Panc1 (cell line): ENCODE measurements around the gene C2CD3. TPM values are rescaled to one million over a fixed set of nuclear protein-coding genes. Genes with fewer than 3 reads are reported as not detected.

Source experiments
- ATAC-seq: fragments of 200-7000 bp; cut with Tn5 transposase; 2 replicates; pipeline ENCODE4 v1.9.1; 2020; ENCODE audit warnings: mild to moderate bottlenecking, moderate library complexity
- BruUV-seq: library from RNA; stranded (reverse); fragments of 400-500 nt; replicated peaks from 2 replicates; lab custom pipeline; 2021; lab: Mats Ljungman, UMichigan
- CTCF ChIA-PET: fragments of 300-600 bp; sonication (Branson Sonifier 250); formaldehyde crosslinking; loops from one replicate; lab custom pipeline; 2022; ENCODE audit warnings: antibody characterized with exemption; lab: Charles Lee
- POLR2A ChIA-PET: fragments of 300-600 bp; sonication (Branson Sonifier 250); formaldehyde crosslinking; loops from one replicate; lab custom pipeline; 2022; ENCODE audit warnings: antibody characterized with exemption; lab: Charles Lee
- DNase-seq: peaks from one replicate; pipeline ENCODE4 v3.0.0-alpha.2; 2010; ENCODE audit warnings: low read depth, low spot score
- H3K27ac ChIP-seq: 2 replicates; pipeline ENCODE4 v1.5.1; 2011; ENCODE audit warnings: mild to moderate bottlenecking, low read length, inconsistent platforms
- H3K27me3 ChIP-seq: fragments of 200-500 bp; sonication (Bioruptor generic); 2 replicates; pipeline ENCODE4 v1.6.0; 2014; ENCODE audit warnings: low read length, inconsistent platforms; ENCODE audit not compliant: control insufficient read depth, insufficient read depth
- H3K36me3 ChIP-seq: fragments of 200-500 bp; sonication (Bioruptor generic); 2 replicates; pipeline ENCODE4 v1.5.1; 2014; ENCODE audit warnings: inconsistent platforms, mild to moderate bottlenecking, low read length, moderate library complexity; ENCODE audit not compliant: control insufficient read depth, insufficient read depth
- H3K4me1 ChIP-seq: 2 replicates; pipeline ENCODE4 v1.5.1; 2011; ENCODE audit warnings: inconsistent platforms, mild to moderate bottlenecking, low read length, moderate library complexity; ENCODE audit not compliant: control insufficient read depth, insufficient read depth
- H3K4me3 ChIP-seq, 2 experiments: 2 replicates each; pipeline ENCODE4 v1.5.1; 2011 to 2012; ENCODE audit warnings: low read depth in 2 of 2, low read length in 2 of 2, mild to moderate bottlenecking in 2 of 2, inconsistent platforms in 1 of 2, moderate library complexity in 1 of 2
- H3K9me3 ChIP-seq: fragments of 200-500 bp; sonication (Bioruptor generic); 2 replicates; pipeline ENCODE4 v1.5.1; 2014; ENCODE audit warnings: low read depth, mild to moderate bottlenecking, inconsistent platforms, low read length, moderate library complexity; ENCODE audit not compliant: control insufficient read depth, insufficient read depth
- CTCF ChIP-seq: fragments of 450-650 bp; IDR thresholded peaks from 2 replicates; pipeline ENCODE4 v1.5.1; 2017; ENCODE audit warnings: mild to moderate bottlenecking
- POLR2AphosphoS5 ChIP-seq: IDR thresholded peaks from 2 replicates; pipeline ENCODE4 v1.6.1; 2012; ENCODE audit warnings: mild to moderate bottlenecking, low read depth, low read length, moderate library complexity
- REST ChIP-seq, 2 experiments: IDR thresholded peaks; 2 replicates each; pipeline ENCODE4 v1.6.1; 2011 to 2012; ENCODE audit warnings: low read depth in 2 of 2, control low read depth in 1 of 2, low read length in 1 of 2, mild to moderate bottlenecking in 1 of 2, moderate library complexity in 1 of 2; ENCODE audit not compliant: insufficient read depth in 1 of 2
- SIN3A ChIP-seq: IDR thresholded peaks from 2 replicates; pipeline ENCODE4 v1.6.1; 2012; ENCODE audit warnings: low read depth, mild to moderate bottlenecking, low read length, moderate library complexity, borderline replicate concordance; ENCODE audit not compliant: insufficient read depth
- TCF7L2 ChIP-seq: IDR thresholded peaks from 2 replicates; pipeline ENCODE4 v1.6.1; 2011; ENCODE audit warnings: mild to moderate bottlenecking, low read depth, low read length, inconsistent platforms
- in situ Hi-C: cut with HindIII; loops from 2 replicates; pipeline ENCODE4 v1.10.0; 2016; ENCODE audit warnings: low sequenced_read_pairs, low pct_unique_long_range_greater_than_20kb
- intact Hi-C: fragments of 100-400 bp; cut with micrococcal nuclease; formaldehyde crosslinking; loops from one replicate; pipeline ENCODE4 v1.10.0; 2022; ENCODE audit not compliant: unreplicated experiment
- total RNA-seq: library from RNA; stranded (reverse); gene quantifications from one replicate; pipeline ENCODE4 v1.2.1, GENCODE V29; 2021; ENCODE audit not compliant: unreplicated experiment

C2CD3 gene
- total RNA-seq, 1 experiment from 2014 or later, result 51.8 TPM

- ChIA-PET CTCF (no interaction called here), POLR2A (interaction anchor here (0.6 kb wide), 1 partner anchor 21 kb away, joined by 3 read pairs; no protein-coding TSS in a partner anchor)
- ATAC-seq (no peak), DNase-seq (no peak)
- no peak overlapping the region for H3K4me3 ChIP-seq
- no TSS peak for BruUV-seq
- in situ Hi-C loops (no loop called here), intact Hi-C loops (no loop called here)
- no peak overlapping the region for H3K27ac ChIP-seq
- H3K9me3 ChIP-seq, result no peaks in the 10 kb centered on the region
- no peaks in the 10 kb centered on the region for H3K36me3 ChIP-seq
- H3K4me1 ChIP-seq, result no peaks in the 10 kb centered on the region
- TF ChIP-seq POLR2AphosphoS5, result no peak
- no peak for TF ChIP-seq TCF7L2
- TF ChIP-seq CTCF, result no peak
- TF ChIP-seq SIN3A, result no peak
- no peak for TF ChIP-seq REST (IDR thresholded peaks at IDR 0.05; ENCODE audit: insufficient read depth in 1 of 2, low read depth in 2 of 2, low read length in 1 of 2)
- no peaks in the 10 kb centered on the region for H3K27me3 ChIP-seq
Observed at GRCh38 chr11:74023276-74023675, 147.5 kb downstream of the C2CD3 start.

GRCh38 chr11:74022546-74022945, 148.3 kb downstream of the C2CD3 start:
- intact Hi-C loops (no loop called here), in situ Hi-C loops (no loop called here)
- ChIA-PET POLR2A (interaction anchor here (0.6 kb wide), 1 partner anchor 22 kb away, joined by 3 read pairs; no protein-coding TSS in a partner anchor), CTCF (no interaction called here)
- Histone ChIP-seq H3K4me3 (no peak overlapping the region), H3K9me3 (no peaks in the 10 kb centered on the region), H3K4me1 (no peaks in the 10 kb centered on the region), H3K27ac (no peak overlapping the region), H3K27me3 (no peaks in the 10 kb centered on the region), H3K36me3 (no peaks in the 10 kb centered on the region)
- no peak for DNase-seq
- TF ChIP-seq POLR2AphosphoS5 (no peak), CTCF (no peak), SIN3A (no peak), REST (IDR thresholded peaks at IDR 0.05; ENCODE audit: insufficient read depth in 1 of 2, low read depth in 2 of 2, low read length in 1 of 2) (no peak), TCF7L2 (no peak)
- no TSS peak for BruUV-seq
- ATAC-seq, result no peak
